NB4 (cell line): Measurements from ENCODE around the gene PCA3.

ENCODE experiments used
- DNase-seq: peaks from one replicate; pipeline ENCODE4 v3.0.0; 2010; ENCODE audit warnings: low read depth
- H3K4me3 ChIP-seq: one replicate; pipeline ENCODE4 v1.5.1; 2011; ENCODE audit warnings: mild to moderate bottlenecking, low read depth, low read length, moderate library complexity
- CTCF ChIP-seq: IDR thresholded peaks from one replicate; pipeline ENCODE4 v1.5.1; 2012; ENCODE audit warnings: low read depth, low read length
- MAX ChIP-seq: IDR thresholded peaks from 2 replicates; pipeline ENCODE4 v1.6.1; 2011; ENCODE audit warnings: low read depth, low read length
- MYC ChIP-seq: IDR thresholded peaks from 2 replicates; pipeline ENCODE4 v1.6.1; 2011; ENCODE audit warnings: low read depth, low read length
- POLR2A ChIP-seq: IDR thresholded peaks from 2 replicates; pipeline ENCODE4 v1.6.1; 2011; ENCODE audit warnings: mild to moderate bottlenecking; ENCODE audit not compliant: insufficient read length; ENCODE audit errors: extremely low read depth

The PCA3 gene

GRCh38 chr9:76812591-76812990, 48.4 kb downstream of the PCA3 start:
- DNase-seq, result no peak
- TF ChIP-seq CTCF (no peak), POLR2A (no peak), MYC (no peak), MAX (no peak)
- no peak overlapping the region for H3K4me3 ChIP-seq

GRCh38 chr9:76817489-76817888, 53.3 kb downstream of the PCA3 start:
- no peak overlapping the region for H3K4me3 ChIP-seq
- TF ChIP-seq MYC (no peak), MAX (no peak), POLR2A (no peak), CTCF (no peak)
- no peak for DNase-seq

- H3K4me3 ChIP-seq, result no peak overlapping the region
- TF ChIP-seq CTCF, result no peak
- TF ChIP-seq MAX, result no peak
- no peak for TF ChIP-seq POLR2A
Observed at GRCh38 chr9:76818271-76818670, 54.0 kb downstream of the PCA3 start.

GRCh38 chr9:76820431-76820830, 56.2 kb downstream of the PCA3 start:
- H3K4me3 ChIP-seq, result no peak overlapping the region
- no peak for TF ChIP-seq POLR2A
- no peak for TF ChIP-seq MAX
- no peak for TF ChIP-seq CTCF
- TF ChIP-seq MYC, result no peak
- no peak for DNase-seq

More at GRCh38 chr9:76818271-76818670, 54.0 kb downstream of the PCA3 start:
- DNase-seq, result peak; percentile 7

- no peak for TF ChIP-seq MYC
- TF ChIP-seq CTCF, result no peak
- no peak for TF ChIP-seq MAX
- TF ChIP-seq POLR2A, result no peak
Observed at GRCh38 chr9:76827296-76828080, 63.2 kb downstream of the PCA3 start.

GRCh38 chr9:76828447-76828846, 64.2 kb downstream of the PCA3 start:
- DNase-seq, result no peak
- TF ChIP-seq MAX, result no peak
- TF ChIP-seq CTCF, result no peak
- TF ChIP-seq POLR2A, result no peak
- no peak for TF ChIP-seq MYC
- H3K4me3 ChIP-seq, result no peak overlapping the region

More at GRCh38 chr9:76827296-76828080, 63.2 kb downstream of the PCA3 start:
- H3K4me3 ChIP-seq, result no peak overlapping the region
- DNase-seq, result no peak
